ENCODE results near the gene CAPN15.

The CAPN15 gene

DNA sequence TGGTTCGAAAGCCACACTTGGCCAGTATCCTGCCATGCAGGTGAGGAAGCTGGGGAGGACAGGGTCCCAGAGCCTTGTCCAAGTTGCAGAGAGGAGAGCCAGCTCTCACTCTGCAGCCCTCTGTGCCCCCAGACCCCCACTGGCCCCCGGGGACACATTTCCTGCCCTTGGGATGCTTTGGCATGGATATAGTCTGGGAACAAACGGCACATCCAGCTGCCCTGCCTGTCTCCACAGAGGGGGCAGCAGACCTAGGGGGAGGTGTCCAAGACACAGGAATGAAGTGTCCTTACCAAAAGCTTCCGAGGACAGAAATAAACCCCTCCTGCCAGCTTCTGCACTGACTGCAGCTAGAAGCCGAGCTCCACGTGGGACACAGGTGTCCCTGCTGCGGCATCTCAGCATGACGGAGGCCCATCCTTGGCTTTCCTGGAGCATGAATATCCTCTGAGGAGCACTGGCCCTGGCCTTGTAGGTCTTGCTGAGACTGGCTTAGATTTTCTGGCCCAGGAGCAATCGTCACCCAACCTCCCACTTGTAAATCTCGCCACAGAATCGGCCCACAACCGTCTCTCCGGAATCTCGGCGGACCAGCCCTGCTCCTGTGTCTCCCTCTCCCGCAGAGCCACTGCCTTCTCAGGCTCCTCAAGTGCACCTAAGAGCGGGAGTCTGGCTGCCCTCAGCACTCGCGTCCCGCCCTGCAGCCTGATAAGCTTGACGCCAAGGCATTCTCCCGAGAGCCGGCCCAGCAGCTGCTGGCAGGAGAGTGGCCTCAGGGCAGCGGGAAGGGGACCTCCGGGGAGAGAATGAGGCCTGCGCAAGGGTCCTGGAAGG, 1.1 kb upstream of the CAPN15 start:
- DNase-seq = no peak

DNA sequence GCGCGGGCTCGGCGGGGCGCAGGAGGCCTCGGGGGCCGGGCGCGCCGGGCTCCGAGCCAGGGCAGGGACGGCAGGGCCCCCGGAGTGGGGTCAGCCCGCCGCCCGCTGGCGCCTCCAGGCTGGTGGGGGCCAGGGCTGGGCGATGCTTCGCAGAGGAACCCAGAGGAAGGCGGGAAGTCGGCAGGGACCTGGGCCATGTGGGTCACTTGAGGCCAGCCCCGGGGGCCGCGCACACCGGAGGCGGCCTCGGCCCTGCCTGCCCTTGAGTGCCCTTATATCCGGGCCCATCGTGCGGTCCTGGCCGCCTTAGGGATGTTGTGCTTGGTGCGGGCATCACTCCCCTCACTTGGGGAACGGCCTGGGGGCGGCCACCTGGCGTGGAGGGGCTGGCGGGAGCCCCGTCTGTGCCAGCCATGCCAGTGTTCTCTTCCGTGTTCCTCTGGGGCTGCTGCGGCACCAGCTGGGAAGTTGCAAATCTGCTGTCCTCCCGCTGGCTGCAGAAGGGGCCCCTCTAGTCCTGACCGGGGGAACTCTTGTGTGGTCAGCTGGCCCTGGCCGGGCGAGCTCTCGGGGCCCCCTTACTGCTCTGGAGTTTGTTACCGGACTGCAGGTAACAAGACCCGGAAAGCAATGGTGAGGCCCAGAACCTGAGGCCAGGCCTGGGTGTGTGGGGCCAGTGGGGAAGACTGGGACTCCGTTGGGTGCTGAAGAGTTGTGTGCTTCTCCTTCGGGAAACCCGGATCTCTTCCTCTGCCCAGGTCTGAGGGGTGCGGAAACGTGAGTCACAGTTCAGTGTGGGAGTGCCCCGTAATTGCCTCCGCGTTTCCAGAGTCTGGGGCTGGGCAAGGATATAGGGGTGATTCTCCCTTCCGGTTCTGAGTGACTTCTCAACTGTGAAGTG, 849 bp downstream of the CAPN15 start:
- peak; percentile 68 to 69 for DNase-seq

DNA sequence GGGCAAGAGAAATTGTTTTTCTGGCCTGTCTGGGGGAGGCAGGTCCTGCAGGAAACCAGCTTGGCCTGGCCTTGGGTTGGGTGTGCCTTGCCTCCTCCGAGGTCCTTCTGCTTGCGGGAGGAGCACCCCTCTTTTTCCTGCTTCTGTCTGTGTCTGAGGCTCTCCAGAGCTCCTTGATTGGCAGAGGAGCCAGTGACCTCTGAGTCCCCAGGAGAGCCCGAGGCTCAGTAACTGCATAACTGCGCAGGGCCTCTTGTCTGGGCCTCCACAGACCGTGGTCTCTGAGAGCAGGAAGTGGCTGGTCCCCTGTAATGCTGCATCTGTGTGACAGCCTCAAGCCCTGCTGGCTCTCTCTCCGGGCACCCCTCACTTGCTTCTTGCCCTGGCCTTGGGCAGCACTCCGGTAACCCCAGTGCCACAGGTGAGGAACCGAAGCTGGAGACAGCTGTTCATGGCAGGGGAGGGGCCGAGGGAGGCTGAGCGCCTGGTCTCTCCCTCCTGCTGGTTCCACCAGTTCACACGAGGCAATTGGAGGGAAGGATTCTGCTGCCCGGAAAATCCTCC, 1.6 kb downstream of the CAPN15 start:
- DNase-seq = no peak

DNA sequence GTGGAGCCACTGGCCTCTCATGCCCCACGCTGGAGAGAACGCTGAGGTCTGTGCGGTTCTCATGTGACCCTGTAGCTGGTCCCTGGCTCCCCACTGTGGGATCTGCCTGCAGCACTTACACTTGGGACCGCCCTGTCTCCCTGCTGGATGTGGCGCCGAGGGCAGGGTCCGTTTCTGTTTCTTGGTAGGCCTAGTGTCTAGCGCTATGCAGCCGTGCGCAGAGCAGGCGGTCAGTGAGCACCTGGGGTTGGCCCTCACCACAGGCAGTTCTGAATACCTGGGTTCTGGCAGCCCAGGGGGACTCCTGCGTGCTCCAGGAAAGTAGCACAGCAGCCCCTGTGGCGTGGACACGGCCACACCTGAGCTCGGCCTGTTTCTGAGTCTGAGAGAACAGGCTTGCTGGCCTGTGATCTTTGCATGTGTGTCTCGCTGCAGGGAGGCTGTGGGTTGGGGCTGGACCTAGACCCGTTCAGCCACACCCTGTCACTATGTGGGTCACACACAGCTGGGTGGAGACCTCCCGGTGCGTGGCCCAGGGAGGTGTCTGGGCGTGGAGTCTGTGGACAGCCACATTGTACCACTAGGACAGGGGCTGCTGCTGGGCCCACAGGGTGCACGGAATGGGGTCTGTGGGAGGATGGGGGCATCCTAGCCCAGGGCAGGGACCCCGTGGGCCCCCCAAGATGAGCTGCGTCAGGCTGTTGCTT, 2.8 kb downstream of the CAPN15 start:
- no peak for DNase-seq

DNA sequence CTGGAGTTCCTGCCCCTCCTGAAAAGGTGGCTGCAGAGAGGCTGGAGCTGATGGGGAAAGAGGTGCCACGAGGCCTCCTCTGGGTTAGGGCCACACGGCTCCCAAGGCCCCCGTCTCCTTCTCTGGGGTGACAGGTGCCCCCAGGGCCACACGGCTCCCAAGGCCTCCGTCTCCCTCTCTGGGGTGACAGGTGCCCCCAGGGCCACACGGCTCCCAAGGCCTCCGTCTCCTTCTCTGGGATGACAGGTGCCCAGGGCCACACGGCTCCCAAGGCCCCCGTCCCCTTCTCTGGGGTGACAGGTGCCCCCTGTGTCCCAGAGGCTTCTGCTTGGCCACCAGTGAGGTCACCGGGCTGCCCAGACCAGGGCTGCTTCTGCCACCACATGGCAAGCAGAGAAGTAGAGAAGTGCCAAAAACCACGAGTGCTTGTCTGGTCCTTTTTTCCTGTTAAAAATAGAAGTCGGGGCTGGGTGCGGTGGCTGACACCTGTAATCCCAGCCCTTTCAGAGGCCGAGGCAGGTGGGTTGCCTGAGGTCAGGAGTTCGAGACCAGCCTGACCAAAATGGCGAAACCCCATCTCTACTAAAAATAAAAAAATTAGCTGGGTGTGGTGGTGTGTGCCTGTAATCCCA, 4.1 kb downstream of the CAPN15 start:
- DNase-seq = no peak

DNA sequence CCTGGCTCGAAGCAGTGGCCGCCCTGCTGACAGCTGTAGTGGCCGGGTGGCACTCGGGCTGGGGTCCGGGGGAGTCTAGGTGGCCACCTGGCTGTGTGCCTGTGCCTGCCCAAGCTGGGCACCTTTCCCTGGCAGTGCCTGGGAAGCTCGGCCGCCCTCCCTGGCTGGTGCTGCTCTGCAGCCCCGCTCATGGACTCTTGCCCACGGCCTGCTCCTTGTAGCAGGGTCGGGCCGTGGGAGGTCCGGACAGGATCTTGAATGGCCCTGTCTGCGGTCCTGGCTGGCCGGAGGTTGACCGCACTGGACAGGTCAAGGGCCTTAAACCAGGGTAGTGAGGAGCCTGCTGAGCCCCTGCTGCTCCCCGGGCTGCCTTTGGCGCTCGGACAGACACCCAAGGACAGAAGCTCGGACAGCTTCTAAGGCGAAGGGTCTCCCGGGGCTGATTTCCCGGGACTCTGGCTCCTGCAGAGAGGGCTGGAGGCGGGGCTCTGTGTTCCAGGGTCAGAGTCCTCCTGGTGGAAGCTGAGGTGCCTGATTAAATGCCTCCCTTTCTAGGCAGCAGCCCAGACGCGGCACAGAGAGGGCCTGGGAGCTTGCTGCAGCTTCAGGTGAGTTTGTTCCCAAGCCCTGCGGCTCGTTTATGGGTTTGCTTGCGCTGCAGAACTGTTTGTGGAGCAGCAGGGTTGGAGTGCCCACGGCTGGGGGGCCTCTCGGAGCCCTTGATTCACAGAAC, 6.0 kb downstream of the CAPN15 start:
- no peak for DNase-seq

DNA sequence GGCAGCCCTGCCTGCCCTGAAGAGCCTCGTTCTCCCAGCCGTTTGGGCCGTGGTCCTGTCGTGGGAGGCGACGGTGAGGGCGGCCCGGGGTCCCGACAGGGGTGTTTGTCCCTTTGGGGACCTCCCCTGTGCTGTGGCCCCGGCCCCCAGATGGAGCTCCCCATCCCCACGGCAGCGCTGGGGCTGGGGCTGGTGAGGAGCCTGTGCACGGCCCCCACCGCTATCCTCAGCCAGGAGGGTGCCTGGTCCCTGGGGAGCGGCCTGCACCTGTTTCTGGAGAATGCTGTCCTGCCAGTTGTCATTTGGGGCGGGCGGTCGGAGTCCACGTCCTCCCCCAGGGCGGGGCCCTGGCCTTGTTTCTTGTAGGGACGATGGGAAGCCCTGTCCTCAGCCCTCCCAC, 6.6 kb downstream of the CAPN15 start:
- no peak for DNase-seq

DNA sequence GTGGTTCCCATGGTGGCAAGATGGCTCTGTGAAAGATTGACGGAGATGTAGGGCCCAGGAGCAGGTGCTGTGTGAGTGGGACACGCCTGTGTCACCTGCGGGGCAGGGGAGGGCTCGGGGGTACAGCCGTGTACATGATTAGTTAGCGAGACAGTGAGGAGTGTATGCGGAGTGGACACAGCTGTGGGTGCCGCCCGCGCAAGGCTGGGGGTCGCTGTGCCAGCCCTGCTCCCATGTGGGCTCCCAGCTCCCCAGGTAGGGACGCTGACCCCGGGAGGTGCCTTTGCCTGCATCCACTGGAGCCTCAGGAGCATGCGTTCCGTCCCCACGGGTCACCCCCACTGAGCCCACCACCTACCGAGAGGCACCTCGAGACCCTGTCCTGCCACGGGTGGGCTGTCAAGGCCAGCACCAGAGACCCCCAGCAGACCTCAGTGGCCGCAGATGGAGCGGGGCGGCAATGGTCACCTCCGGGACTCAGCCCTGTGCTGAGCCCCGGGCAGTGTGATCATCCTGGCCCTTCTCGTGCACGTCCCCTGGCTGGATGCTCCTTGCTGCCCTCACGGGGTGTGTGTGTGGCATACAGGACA, 7.4 kb downstream of the CAPN15 start:
- DNase-seq = no peak

DNA sequence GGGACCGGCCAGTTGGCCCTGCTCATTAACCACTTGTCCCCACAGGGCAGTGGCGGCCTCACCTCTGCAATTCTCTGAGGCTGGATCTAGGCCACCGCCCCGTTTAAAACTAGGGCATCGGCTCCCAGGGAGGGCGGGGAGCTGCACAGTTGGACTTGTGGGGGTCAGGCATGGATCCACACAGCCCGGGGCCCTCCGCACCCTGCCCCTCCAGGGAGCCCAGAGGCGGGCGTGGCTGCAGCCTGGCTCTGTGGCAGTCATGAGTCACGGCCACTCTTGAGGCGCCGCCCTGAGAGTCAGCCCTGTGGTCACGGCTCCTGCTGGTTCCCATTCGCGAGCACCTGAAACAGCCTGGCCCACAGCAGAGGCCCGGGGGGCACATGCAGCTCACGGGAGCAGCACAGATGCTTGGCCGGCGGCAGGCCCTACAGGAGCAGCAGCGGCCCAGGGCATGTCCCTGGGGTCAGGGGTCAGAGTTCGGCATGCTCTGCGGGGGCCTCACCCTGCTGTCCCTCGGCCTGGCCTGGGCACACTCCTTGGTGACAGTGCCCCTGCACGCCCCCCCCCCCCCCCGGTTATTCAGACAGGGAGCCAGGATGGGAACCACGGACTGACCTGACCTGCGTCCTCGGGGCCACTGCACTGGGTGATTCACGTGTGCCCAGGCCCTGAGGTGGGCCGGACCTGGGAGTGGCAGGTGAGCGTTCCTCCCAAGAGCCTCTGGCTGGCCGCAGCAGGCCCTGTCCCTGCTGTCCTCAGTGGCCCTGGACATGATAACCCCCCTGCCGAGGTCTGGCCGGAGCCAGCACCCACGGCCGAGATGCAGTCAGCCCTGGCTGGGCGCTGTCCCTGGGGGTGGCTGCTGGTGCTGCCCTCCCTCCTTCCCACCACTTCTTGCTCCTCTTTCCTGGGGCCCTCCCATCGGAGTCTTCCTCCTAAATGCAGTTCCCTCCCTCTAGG, 8.2 kb downstream of the CAPN15 start:
- DNase-seq = peak in 1 of 2 donors; percentile 23

DNA sequence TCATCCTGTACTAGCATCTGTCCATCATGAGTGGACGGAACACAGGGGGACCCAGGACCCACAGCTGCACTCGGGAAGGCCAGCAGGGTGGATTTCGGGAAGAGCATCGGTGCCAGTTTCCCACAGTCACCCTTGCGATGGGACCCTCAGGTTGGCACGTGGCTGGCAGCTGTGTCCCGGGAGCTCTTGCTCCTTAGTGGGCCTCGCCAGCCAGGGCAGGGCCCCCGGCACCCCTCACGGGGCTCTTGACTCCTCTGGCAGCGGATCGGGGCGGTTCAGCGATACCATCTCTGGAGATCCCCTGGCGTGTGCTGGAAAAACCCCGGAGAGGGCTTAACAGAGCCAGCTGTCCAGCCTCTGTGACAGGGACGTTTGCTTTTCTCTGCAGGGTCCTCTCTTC, 9.2 kb downstream of the CAPN15 start:
- DNase-seq = no peak

DNA sequence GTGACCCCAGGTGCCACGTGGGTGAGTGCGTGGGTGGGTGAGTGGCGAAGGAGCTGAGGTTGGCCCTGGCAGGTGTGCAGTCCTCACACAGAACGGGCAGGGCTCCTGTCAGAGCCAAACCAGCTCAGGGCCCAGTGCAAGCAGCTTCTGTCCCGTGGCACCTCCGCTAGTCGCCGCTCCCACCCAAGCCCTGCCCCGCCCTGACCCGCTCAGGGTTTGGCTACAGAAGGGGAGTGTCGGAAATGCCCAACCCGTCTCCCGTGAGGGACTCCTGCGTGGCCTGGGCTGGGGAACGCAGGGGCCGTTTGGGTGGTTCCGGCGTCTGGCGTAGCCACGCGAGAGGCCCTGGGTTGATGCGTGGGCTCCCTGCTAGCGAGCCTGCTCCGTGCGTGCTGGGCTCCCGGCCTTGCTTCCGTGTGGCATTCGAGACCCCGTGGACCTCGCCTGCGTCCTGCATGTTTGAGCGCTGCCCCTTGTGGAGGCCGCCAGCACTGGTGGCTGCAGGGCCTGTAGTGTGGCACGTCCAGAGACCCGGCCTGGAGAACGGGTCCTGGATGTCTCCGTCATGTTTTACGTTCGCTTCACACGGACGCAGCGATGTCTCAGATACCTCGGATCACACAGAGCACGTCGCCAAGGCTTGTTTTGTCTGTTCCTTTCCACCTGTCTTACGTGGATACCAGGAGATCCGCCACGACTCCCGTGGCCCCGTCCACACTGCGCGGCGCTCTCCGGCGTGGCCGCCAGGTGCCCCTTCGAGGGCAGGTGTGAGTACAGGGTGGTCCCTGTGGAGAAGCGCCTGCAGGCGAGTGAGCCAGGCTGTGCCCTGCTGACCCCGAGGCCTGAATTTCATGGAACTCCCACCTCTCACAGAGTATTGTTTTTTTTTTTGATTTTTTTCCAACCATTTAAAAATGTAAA, 10.2 kb downstream of the CAPN15 start:
- no peak for DNase-seq

DNA sequence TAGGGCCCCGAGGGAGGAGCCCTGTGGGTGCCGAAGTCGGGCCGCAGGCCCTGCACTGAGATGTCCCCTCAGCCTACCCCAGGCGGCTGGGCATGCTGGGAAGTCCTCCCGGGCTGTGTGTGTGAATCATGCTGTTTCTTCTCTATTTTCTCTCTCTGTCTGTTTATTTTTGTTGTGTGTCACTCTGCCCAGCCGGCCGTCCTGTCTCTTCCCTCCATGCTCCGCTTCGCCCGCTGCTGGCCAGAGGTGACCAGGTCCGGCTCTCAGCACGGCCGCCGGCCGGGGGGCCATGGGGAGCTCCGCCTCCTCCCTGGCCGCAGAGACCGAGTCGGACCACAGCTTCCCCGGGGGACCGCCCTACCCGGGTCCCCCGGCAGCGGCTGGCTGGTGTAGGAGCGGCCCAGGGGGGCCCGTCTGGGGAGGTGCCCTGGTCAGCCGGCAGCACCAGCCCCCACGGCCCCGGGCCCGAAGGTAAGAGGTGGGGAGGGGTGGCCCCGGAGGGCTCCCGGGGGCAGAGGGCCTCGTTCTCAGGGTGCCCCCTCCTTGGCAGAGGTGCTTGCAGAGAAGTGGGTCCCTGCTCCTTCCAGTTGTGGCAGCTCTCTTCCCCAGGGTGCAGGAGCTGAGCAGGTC, 12.5 kb downstream of the CAPN15 start:
- DNase-seq = no peak

DNA sequence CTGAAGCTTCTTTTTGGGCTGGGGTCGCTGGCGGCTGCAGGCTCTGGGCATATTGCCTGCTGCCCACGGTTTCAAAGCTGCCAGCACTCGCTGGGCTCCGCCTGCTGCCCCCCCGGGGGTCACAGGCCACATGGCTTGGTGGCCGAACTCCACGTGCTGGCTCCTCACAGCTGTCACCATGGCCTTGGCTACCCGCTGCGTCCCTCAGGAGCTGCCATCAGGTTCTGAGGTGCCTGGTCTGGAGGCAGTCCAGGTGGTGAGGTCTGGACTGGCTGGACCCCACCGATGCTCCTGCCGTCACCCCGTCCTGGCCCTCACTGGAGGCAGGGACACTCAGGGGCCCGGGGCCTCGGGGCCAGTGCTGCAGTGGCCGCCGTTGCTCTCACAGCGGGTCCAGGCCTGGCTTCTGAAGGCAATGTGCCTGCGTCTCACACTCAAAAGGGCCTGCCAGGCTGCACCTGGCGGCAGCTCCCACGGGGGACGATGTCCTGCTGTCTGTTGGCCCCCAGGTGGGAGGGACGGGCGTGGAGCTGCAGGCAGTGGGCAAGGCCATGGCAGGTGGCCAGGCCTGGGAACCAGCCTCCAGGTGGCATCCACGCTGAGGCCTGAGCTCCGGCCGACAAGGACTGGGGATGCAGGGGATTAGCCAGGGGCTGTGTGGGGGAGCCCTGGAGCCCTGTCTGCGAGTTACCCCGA, 13.3 kb downstream of the CAPN15 start:
- DNase-seq = no peak

DNA sequence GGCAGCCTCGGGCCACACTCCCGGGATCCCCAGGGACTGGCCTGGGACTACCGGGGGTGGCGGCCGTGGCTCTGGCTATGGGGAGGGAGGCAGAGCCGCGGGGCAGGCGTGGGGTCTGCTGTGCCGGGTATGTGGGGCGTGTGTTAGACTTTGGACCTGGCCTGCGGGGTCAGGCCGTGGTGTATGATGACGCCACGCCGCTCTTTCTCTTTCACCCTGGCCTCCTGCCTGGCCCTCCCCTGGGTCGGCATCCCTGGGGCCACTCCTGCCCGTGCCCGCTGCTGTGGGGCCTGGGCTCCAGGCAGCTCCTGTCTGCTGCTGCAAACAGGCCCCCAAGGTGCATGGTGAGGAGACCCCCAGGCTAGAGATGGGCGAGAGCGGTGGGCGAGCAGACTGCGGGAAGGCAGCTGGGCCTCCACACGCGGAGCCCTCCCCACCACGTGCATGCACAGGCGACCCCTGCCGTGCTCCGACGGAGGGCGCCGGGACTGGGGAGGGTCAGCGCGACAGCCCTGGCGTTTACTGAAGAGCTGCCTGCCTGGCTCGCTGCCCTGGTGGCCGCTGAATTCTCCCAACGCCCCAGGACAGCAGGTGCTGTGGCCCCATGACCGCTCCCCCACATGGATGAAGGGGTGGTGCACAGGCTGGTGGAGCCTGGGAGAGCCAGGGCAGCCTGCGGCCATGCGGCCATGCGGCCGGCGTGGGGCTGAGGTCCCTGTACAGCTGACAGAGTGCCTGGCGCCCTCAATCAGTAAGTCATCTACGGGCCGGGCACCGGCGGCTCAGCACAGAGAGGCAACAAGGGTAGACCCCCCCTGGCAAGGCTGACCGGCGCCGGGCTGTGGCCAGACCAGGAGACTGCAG, 16.0 kb downstream of the CAPN15 start:
- no peak for DNase-seq

DNA sequence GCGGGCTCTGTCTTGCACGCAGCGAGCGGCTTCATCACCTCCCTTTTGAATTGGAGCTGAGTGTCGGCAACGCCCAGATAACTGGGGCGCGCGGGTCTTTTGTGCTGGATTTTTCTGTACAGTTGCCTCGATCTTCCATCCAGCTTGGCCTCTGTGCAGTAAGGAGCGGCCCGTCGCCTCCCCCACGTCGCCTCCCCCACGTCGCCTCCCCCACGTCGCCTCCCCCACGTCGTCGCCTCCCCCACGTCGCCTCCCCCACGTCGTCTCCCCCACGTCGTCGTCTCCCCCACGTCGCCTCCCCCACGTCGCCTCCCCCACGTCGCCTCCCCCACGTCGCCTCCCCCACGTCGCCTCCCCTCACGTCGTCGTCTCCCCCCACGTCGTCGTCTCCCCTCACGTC, 17.0 kb downstream of the CAPN15 start:
- no peak for DNase-seq

DNA sequence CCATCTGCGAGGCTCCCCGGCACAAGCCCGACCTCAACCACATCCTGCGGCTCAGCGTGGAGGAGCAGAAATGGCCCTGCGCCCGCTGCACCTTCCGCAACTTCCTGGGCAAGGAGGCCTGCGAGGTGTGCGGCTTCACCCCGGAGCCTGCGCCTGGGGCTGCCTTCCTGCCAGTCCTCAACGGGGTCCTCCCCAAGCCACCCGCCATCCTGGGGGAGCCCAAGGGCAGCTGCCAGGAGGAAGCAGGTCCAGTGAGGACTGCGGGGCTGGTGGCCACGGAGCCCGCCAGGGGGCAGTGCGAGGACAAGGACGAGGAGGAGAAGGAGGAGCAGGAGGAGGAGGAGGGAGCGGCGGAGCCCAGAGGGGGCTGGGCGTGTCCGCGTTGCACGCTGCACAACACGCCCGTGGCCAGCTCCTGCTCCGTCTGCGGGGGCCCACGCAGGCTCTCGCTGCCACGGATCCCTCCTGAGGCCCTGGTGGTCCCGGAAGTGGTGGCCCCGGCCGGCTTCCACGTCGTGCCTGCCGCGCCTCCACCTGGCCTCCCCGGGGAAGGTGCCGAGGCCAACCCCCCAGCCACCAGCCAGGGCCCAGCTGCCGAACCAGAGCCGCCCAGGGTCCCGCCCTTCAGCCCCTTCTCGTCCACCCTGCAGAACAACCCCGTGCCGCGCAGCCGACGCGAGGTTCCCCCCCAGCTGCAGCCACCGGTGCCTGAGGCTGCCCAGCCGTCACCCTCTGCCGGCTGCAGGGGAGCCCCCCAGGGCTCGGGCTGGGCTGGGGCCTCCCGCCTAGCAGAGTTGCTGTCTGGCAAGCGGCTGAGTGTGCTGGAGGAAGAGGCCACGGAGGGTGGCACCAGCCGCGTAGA, 19.6 kb downstream of the CAPN15 start:
- DNase-seq = no peak
